Lower leg skin (tissue), 4 donors: Measurements from ENCODE around the gene CDKAL1. TPM values are rescaled to one million over a fixed set of nuclear protein-coding genes. Genes with fewer than 3 reads are reported as not detected.

Experiments used
- DNase-seq, 2 donors: peaks; one replicate each; pipeline ENCODE4 v3.0.0-alpha.2; 2019; ENCODE audit warnings: low spot score in 2 of 2
- H3K4me3 ChIP-seq: fragments of 200-600 bp; sonication (generic); 2 replicates; pipeline ENCODE4 v1.5.1; 2017; ENCODE audit warnings: mild to moderate bottlenecking, low read depth; ENCODE audit not compliant: poor library complexity, severe bottlenecking
- CTCF ChIP-seq, 3 donors: fragments of 450-650 bp; IDR thresholded peaks; one replicate each; pipeline ENCODE4 v1.5.1; 2016; ENCODE audit warnings: antibody characterized with exemption in 3 of 3, mild to moderate bottlenecking in 3 of 3, moderate library complexity in 2 of 3
- POLR2A ChIP-seq, 2 donors: fragments of 450-650 bp; IDR thresholded peaks; one replicate each; pipeline ENCODE4 v1.6.1; 2016 to 2017; ENCODE audit warnings: antibody characterized with exemption in 2 of 2, mild to moderate bottlenecking in 1 of 2, moderate library complexity in 1 of 2
- WGBS, 2 donors: methylation state at CpG; one replicate each; pipeline ENCODE4 v1.1.5; 2018; 5-methylcytosine and 5-hydroxymethylcytosine counted together
- intact Hi-C: fragments of 100-400 bp; cut with DNase I; formaldehyde crosslinking; loops from one replicate; pipeline ENCODE4 v1.15.0; 2023; ENCODE audit warnings: low total_unique reads
- total RNA-seq, 4 donors: library from RNA; depleted of rRNA; stranded (reverse); fragments of >200 nt; gene quantifications; one replicate each; pipeline ENCODE4 v1.1.0, GENCODE V29; 2016

CDKAL1 gene
- total RNA-seq, 4 donors from 2014 or later = 10.3 to 18.0 (median 11.6) TPM

- no peak overlapping the region for H3K4me3 ChIP-seq
- intact Hi-C loops = no loop called here
- DNase-seq = no peak
- TF ChIP-seq CTCF (IDR thresholded peaks at IDR 0.05) = no peak
- no peak for TF ChIP-seq POLR2A (IDR thresholded peaks at IDR 0.05)
- WGBS, 2 donors = 85 to 93% methylated on average over 2 of the region's 2 CpGs
Measured at GRCh38 chr6:20670750-20671149, 136.5 kb downstream of the CDKAL1 start.

- DNase-seq = no peak
- WGBS, 2 donors = 92 to 93% methylated on average over 2 of the region's 2 CpGs
- intact Hi-C loops = no loop called here
- no peak for TF ChIP-seq CTCF (IDR thresholded peaks at IDR 0.05)
- no peak for TF ChIP-seq POLR2A (IDR thresholded peaks at IDR 0.05)
- no peak overlapping the region for H3K4me3 ChIP-seq
Measured at GRCh38 chr6:20672038-20672437, 137.8 kb downstream of the CDKAL1 start.

- no peak overlapping the region for H3K4me3 ChIP-seq
- TF ChIP-seq POLR2A (IDR thresholded peaks at IDR 0.05) (no peak), CTCF (IDR thresholded peaks at IDR 0.05) (no peak)
- no peak for DNase-seq
- intact Hi-C loops = no loop called here
- 97 to 99% methylated on average over 4 of the region's 4 CpGs for WGBS, 2 donors
Measured at GRCh38 chr6:20673458-20673857, 139.2 kb downstream of the CDKAL1 start.

DNA sequence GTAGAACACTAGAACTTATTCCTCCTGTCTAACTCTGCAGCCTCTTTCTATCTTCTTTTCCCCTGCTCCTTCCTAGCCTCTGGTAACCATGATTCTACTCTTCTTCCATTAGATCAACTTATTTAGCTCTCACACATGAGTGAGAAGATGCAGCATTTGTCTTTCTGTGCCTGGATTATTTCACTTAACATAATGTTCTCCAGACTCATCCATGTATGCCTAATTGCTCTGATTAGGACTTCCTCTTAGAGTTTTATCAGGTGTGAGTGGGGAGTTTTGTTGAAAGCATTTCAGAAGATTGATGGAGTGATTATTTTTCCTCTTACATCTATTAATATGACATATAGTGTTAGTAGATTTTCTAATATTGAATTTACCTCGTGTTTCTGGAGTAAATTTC lies 140.4 kb downstream of the CDKAL1 start:
- DNase-seq = no peak
- WGBS, 2 donors = 56 to 63% methylated on average over 1 of the region's 1 CpG
- no peak overlapping the region for H3K4me3 ChIP-seq
- TF ChIP-seq CTCF (IDR thresholded peaks at IDR 0.05) (no peak), POLR2A (IDR thresholded peaks at IDR 0.05) (no peak)
- intact Hi-C loops = no loop called here

GRCh38 chr6:20678831-20679352 lies 144.6 kb downstream of the CDKAL1 start:
- TF ChIP-seq CTCF (IDR thresholded peaks at IDR 0.05) (no peak), POLR2A (IDR thresholded peaks at IDR 0.05) (no peak)
- DNase-seq = no peak
- no peak overlapping the region for H3K4me3 ChIP-seq
- intact Hi-C loops = no loop called here
- 94 to 97% methylated on average over 2 of the region's 2 CpGs for WGBS, 2 donors

DNA sequence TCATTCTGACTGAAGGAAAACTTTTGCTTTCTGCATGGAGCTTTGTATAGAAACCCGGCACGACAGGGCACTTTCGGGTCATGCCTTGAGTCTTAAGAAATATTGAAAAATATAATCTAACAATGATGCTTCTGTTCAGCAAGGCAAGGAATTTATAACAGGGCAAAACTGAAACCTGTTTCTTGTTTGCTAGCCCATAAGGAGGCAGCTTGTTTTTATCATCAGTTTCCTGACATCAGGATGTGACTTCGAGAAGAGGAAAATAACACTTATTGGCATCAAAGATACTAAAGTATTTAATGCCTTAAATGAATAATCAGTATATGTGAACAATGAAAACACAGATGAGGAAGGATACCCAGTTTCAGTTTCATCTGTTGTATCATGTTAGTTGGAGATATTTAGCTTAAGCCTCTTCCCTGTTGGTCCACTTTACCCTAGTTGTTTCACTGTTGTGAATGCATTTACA lies 146.5 kb downstream of the CDKAL1 start:
- no peak for DNase-seq
- no peak overlapping the region for H3K4me3 ChIP-seq
- 46 to 52% methylated on average over 4 of the region's 4 CpGs for WGBS, 2 donors
- intact Hi-C loops = no loop called here
- TF ChIP-seq CTCF (IDR thresholded peaks at IDR 0.05) = no peak
- no peak for TF ChIP-seq POLR2A (IDR thresholded peaks at IDR 0.05)
